ENCODE measurements around the gene EPHB2.

DNA sequence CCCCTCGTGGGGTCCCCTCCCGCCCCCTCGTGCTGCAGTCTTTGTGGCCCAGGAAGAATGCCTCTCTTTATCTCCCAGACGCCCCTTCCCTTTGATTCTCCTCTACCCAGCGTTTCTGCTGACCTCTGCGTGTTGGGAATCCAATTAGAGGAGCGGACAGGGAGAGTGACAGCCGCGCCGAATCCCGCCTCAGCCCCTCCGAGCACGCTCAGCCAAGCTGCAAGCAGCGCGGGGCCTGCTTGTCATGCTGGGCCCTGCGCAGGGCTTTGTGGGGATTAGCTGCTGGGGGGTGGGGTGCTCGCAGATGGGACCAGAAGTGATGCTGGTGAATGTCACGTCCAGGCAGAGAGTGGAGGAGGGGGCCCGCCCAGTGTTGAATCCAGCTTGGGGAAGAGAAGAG is 91.1 kb downstream of the EPHB2 start:
- TF ChIP-seq CTCF (IDR thresholded peaks at IDR 0.05) (no peak), POLR2AphosphoS5 (IDR thresholded peaks at IDR 0.05; ENCODE audit: insufficient read depth in 1 of 2, low read depth in 1 of 2) (no peak), POLR2A (IDR thresholded peaks at IDR 0.05) (no peak)

Data from vagina (tissue), 2 donors.